HCT116 (cell line): Measurements from ENCODE around the gene AGAP1. TPM values are rescaled to one million over a fixed set of nuclear protein-coding genes. Genes with fewer than 3 reads are reported as not detected.

Experiments
- ATAC-seq: fragments of 200-7000 bp; cut with Tn5 transposase; 2 replicates; pipeline ENCODE4 v1.9.1; 2020; ENCODE audit warnings: mild to moderate bottlenecking, moderate library complexity
- BruUV-seq: library from RNA; stranded (reverse); fragments of 400-500 nt; replicated peaks from 2 replicates; lab custom pipeline; 2021; lab: Mats Ljungman, UMichigan
- CTCF ChIA-PET: fragments of 300-600 bp; sonication (Branson Sonifier 250); formaldehyde crosslinking; loops from one replicate; lab custom pipeline; 2021; ENCODE audit warnings: antibody characterized with exemption; lab: Charles Lee
- POLR2A ChIA-PET: fragments of 300-600, 350-600 bp; sonication (Branson Sonifier 250); formaldehyde crosslinking; loops from one replicate; lab custom pipeline; 2021; ENCODE audit warnings: antibody characterized with exemption; lab: Charles Lee
- RAD21 ChIA-PET, 2 experiments: fragments of 300-600 bp; sonication (Branson Sonifier 250); formaldehyde crosslinking; loops; one replicate each; lab custom pipeline; 2023; ENCODE audit warnings: low total read pairs in 2 of 2; ENCODE audit not compliant: uncharacterized antibody in 2 of 2, unreplicated experiment in 2 of 2, low non-redundant PET in 1 of 2; lab: Charles Lee
- DNase-seq: peaks from one replicate; pipeline ENCODE4 v3.0.0-alpha.2; 2010; ENCODE audit warnings: low read depth, low spot score
- H2AFZ ChIP-seq: fragments of 200-600 bp; shearing (Covaris generic), sonication (generic); 2 replicates; pipeline ENCODE4 v1.6.1; 2017; ENCODE audit warnings: low read depth, mixed run types, mixed read lengths, antibody characterized with exemption, low read length; ENCODE audit not compliant: poor library complexity, severe bottlenecking
- H3K27ac ChIP-seq: 2 replicates; pipeline ENCODE4 v1.5.1; 2012; ENCODE audit warnings: low read depth, low read length
- H3K27me3 ChIP-seq: fragments of 200-600 bp; sonication (generic); 2 replicates; pipeline ENCODE4 v1.6.1; 2016; ENCODE audit warnings: mixed run types, low read length, mixed read lengths; ENCODE audit not compliant: insufficient read depth
- H3K36me3 ChIP-seq, 2 experiments: fragments of 200-500 bp in 1 of 2; fragments of 200-600 bp in 1 of 2; sonication (Bioruptor generic) in 1 of 2; sonication (generic) in 1 of 2; 2 replicates each; pipeline versions ENCODE4 v1.5.1 to v1.6.1; 2014 to 2016; ENCODE audit warnings: low read length in 2 of 2, inconsistent platforms in 1 of 2, mixed read lengths in 1 of 2, mixed run types in 1 of 2; ENCODE audit not compliant: insufficient read depth in 2 of 2, control insufficient read depth in 1 of 2
- H3K4me1 ChIP-seq, 2 experiments: fragments of 200-600 bp in 1 of 2; sonication (generic) in 1 of 2; 2 replicates each; pipeline versions ENCODE4 v1.5.1 to v1.6.1; 2012 to 2017; ENCODE audit warnings: low read length in 2 of 2, inconsistent platforms in 1 of 2, mild to moderate bottlenecking in 1 of 2, mixed read lengths in 1 of 2, mixed run types in 1 of 2, moderate library complexity in 1 of 2; ENCODE audit not compliant: insufficient read depth in 2 of 2, control insufficient read depth in 1 of 2
- H3K4me2 ChIP-seq: fragments of 200-600 bp; sonication (generic); 2 replicates; pipeline ENCODE4 v1.6.1; 2017; ENCODE audit warnings: mixed run types, low read length, mixed read lengths
- H3K4me3 ChIP-seq, 2 experiments: fragments of 200-600 bp in 1 of 2; sonication (generic) in 1 of 2; replicated peaks in 1 of 2; 2 replicates each; pipeline ENCODE4 v1.5.1; 2011 to 2016; ENCODE audit warnings: low read length in 2 of 2, control low read depth in 1 of 2, low read depth in 1 of 2, mild to moderate bottlenecking in 1 of 2, mixed read lengths in 1 of 2, mixed run types in 1 of 2
- H3K79me2 ChIP-seq: fragments of 200-600 bp; sonication (generic); 2 replicates; pipeline ENCODE4 v1.6.1; 2017; ENCODE audit warnings: mild to moderate bottlenecking, mixed run types, low read length, moderate library complexity, mixed read lengths; ENCODE audit not compliant: insufficient read depth
- H3K9ac ChIP-seq: fragments of 200-600 bp; sonication (generic); 2 replicates; pipeline ENCODE4 v1.6.1; 2016; ENCODE audit warnings: low read length, mixed read lengths
- H3K9me2 ChIP-seq: fragments of 200-600 bp; sonication (generic), shearing (Covaris generic); 2 replicates; pipeline ENCODE4 v1.6.1; 2017; ENCODE audit warnings: mixed run types, mild to moderate bottlenecking, moderate library complexity; ENCODE audit not compliant: insufficient read depth
- H3K9me3 ChIP-seq, 2 experiments: fragments of 200-500 bp in 1 of 2; fragments of 200-600 bp in 1 of 2; sonication (Bioruptor generic) in 1 of 2; sonication (generic) in 1 of 2; 2 replicates each; pipeline ENCODE4 v1.6.1; 2014 to 2017; ENCODE audit warnings: low read length in 2 of 2, mixed read lengths in 2 of 2, inconsistent platforms in 1 of 2, low read depth in 1 of 2, mild to moderate bottlenecking in 1 of 2, mixed run types in 1 of 2, moderate library complexity in 1 of 2; ENCODE audit not compliant: control insufficient read depth in 1 of 2, insufficient read depth in 1 of 2
- H4K20me1 ChIP-seq: fragments of 200-600 bp; sonication (generic), shearing (Covaris generic); 2 replicates; pipeline ENCODE4 v1.6.1; 2017; ENCODE audit warnings: mixed run types, mild to moderate bottlenecking, moderate library complexity; ENCODE audit not compliant: insufficient read depth
- CBX3 ChIP-seq: IDR thresholded peaks from 2 replicates; pipeline ENCODE4 v1.6.1; 2012; ENCODE audit warnings: low read depth
- CTCF ChIP-seq, 3 experiments: fragments of 200-600 bp in 1 of 3; sonication (generic) in 1 of 3; IDR thresholded peaks in 2 of 3; conservative IDR thresholded peaks in 1 of 3; 2 replicates each; pipeline ENCODE4 v1.5.1; 2012 to 2017; ENCODE audit warnings: low read depth in 2 of 3, low read length in 2 of 3, antibody characterized with exemption in 1 of 3, borderline replicate concordance in 1 of 3, control low read depth in 1 of 3, mild to moderate bottlenecking in 1 of 3, mixed read lengths in 1 of 3, mixed run types in 1 of 3, moderate library complexity in 1 of 3; ENCODE audit not compliant: insufficient read depth in 1 of 3
- ELF1 ChIP-seq: IDR thresholded peaks from 2 replicates; pipeline ENCODE4 v1.6.1; 2012; ENCODE audit warnings: low read depth, borderline replicate concordance
- EZH2 ChIP-seq: fragments of 200-600 bp; sonication (generic); IDR thresholded peaks from 2 replicates; pipeline ENCODE4 v1.6.1; 2017; ENCODE audit warnings: antibody characterized with exemption, mixed run types
- EZH2phosphoT487 ChIP-seq: fragments of 200-600 bp; IDR thresholded peaks from 2 replicates; pipeline ENCODE4 v1.6.1; 2018; ENCODE audit warnings: antibody characterized with exemption, borderline replicate concordance
- JUND ChIP-seq: IDR thresholded peaks from 2 replicates; pipeline ENCODE4 v1.6.1; 2012
- POLR2AphosphoS5 ChIP-seq: IDR thresholded peaks from 2 replicates; pipeline ENCODE4 v1.6.1; 2011; ENCODE audit warnings: mild to moderate bottlenecking, low read depth, low read length, moderate library complexity
- RAD21 ChIP-seq: IDR thresholded peaks from 2 replicates; pipeline ENCODE4 v1.6.1; 2012; ENCODE audit warnings: low read depth, mild to moderate bottlenecking
- SIN3A ChIP-seq: IDR thresholded peaks from 2 replicates; pipeline ENCODE4 v1.6.1; 2012; ENCODE audit warnings: low read depth
- SP1 ChIP-seq: IDR thresholded peaks from 2 replicates; pipeline ENCODE4 v1.6.1; 2012; ENCODE audit warnings: low read depth
- SRF ChIP-seq: IDR thresholded peaks from 2 replicates; pipeline ENCODE4 v1.6.1; 2012; ENCODE audit warnings: low read depth
- TCF7L2 ChIP-seq: IDR thresholded peaks from 2 replicates; pipeline ENCODE4 v1.7.0; 2011; ENCODE audit warnings: borderline replicate concordance, inconsistent platforms; ENCODE audit not compliant: insufficient read depth, insufficient read length; ENCODE audit errors: extremely low read depth
- ZFX ChIP-seq: fragments of 450-650 bp; IDR thresholded peaks from 2 replicates; pipeline ENCODE4 v1.6.1; 2017
- ZNF274 ChIP-seq: fragments of 200-500 bp; sonication (Bioruptor generic); IDR thresholded peaks from 2 replicates; pipeline ENCODE4 v1.6.1; 2014; ENCODE audit warnings: mild to moderate bottlenecking, low read depth, low read length, inconsistent platforms
- intact Hi-C: fragments of 100-400 bp; cut with micrococcal nuclease; formaldehyde crosslinking; loops from 2 replicates; pipeline ENCODE4 v1.10.0; 2022
- total RNA-seq: library from RNA; stranded (reverse); gene quantifications from one replicate; pipeline ENCODE4 v1.2.1, GENCODE V29; 2021; ENCODE audit not compliant: unreplicated experiment
- TF ChIP-seq, protein P1 (sequence below): IDR thresholded peaks from 2 replicates; pipeline ENCODE4 v1.6.1; 2012

Gene AGAP1
- total RNA-seq, 1 experiment from 2014 or later, result 43.8 TPM

DNA sequence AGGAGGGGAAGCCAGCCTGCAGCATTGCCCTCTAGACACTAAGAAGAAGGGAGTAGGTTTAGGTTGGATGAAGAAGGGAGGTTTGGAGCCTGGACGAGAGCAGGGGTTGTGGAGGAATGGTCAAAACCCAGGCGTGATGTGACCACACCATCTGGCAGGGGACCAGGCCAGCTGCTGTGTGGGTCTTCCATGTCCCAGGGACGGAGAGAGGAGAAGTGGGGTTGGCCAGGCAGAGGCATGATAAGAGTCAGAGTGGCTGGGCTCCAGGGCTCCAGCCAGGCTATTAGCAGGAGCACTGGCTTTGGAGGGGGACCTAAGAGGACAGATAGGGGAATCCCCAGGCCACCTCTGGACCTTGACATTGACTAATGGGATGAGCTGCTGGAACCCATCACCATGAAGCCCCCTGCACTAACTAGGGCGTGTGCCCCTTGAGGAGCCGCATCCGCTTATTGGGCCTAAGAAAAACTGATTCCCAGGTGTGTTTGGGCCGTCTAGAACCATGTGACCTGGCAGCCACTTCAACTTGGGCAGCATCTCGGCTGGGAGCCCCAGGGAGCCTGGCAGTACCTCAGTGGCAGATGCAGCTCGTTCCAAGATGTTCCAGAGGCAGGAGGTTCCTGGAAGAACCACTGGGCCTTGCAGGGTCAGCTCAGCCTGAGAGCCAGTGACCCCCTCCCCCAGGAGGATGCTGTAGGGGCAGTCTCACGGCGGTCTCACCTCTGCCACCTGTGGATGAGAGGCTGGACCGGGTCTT is 235.1 kb downstream of the AGAP1 start:
- TF ChIP-seq EZH2phosphoT487 (no peak), ELF1 (no peak), TCF7L2 (no peak), JUND (no peak), EZH2 (no peak), SIN3A (no peak), SP1 (no peak)
- no peaks in the 10 kb centered on the region for H3K9me3 ChIP-seq
- no TSS peak for BruUV-seq
- no peaks in the 10 kb centered on the region for H3K9me2 ChIP-seq
- H3K79me2 ChIP-seq, result peaks cover 4% of the 10 kb centered on the region; the same call in 1 of the 2 replicates
- intact Hi-C loops, result no loop called here
- ChIA-PET POLR2A (no interaction called here), CTCF (no interaction called here), RAD21 (no interaction called here)
- no peaks in the 10 kb centered on the region for H3K27me3 ChIP-seq
- H4K20me1 ChIP-seq, result no peaks in the 10 kb centered on the region
- no peak overlapping the region for H3K9ac ChIP-seq
- no peaks in the 10 kb centered on the region for H3K4me1 ChIP-seq
- ATAC-seq (no peak), DNase-seq (no peak)
- no peak overlapping the region for H3K27ac ChIP-seq
- H3K36me3 ChIP-seq, result no peaks in the 10 kb centered on the region
- no peak overlapping the region for H2AFZ ChIP-seq
- H3K4me2 ChIP-seq, result no peak overlapping the region
- no peak overlapping the region for H3K4me3 ChIP-seq

DNA sequence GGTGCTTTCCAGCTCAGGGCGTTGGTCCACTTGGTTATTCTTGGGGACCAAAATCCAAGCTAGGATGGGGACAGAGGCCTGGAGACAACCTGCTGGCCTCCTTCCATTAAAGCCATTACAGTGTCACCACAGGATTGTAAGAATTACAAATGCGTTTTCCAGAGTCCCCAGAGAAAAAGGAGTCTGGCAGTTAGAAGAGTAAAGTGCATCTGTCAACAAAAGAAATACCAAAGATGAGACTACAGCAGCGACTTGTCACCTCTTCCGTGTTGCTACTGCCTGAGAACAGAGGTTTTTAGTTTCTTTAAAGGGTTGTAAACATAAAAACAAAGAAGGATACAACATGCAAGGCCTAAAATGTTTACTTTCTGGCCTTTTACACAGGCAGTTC is 235.7 kb downstream of the AGAP1 start:
- Histone ChIP-seq H3K4me2 (no peak overlapping the region), H3K9me2 (no peaks in the 10 kb centered on the region), H3K79me2 (0 out of 2 replicates have a peak, but pooled peaks cover 4% of the 10 kb centered on the region), H3K4me1 (no peaks in the 10 kb centered on the region), H3K27me3 (no peaks in the 10 kb centered on the region), H2AFZ (no peak overlapping the region), H3K9ac (no peak overlapping the region), H4K20me1 (no peaks in the 10 kb centered on the region), H3K4me3 (no peak overlapping the region), H3K27ac (no peak overlapping the region), H3K9me3 (no peaks in the 10 kb centered on the region), H3K36me3 (no peaks in the 10 kb centered on the region)
- intact Hi-C loops, result no loop called here
- ChIA-PET POLR2A (no interaction called here), RAD21 (no interaction called here), CTCF (no interaction called here)
- TF ChIP-seq ELF1, result no peak
- no peak for TF ChIP-seq SP1
- no peak for TF ChIP-seq CBX3
- TF ChIP-seq CTCF (IDR thresholded peaks at IDR 0.05 in 2 of 3, conservative IDR thresholded peaks at IDR 0.05 in 1 of 3; ENCODE audit: borderline replicate concordance in 1 of 3, insufficient read depth in 1 of 3, low read depth in 2 of 3, low read length in 2 of 3), result no peak
- TF ChIP-seq POLR2AphosphoS5, result no peak
- TF ChIP-seq ZNF274, result no peak
- TF ChIP-seq TCF7L2, result no peak
- TF ChIP-seq, protein P1, sequence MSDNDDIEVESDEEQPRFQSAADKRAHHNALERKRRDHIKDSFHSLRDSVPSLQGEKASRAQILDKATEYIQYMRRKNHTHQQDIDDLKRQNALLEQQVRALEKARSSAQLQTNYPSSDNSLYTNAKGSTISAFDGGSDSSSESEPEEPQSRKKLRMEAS, result no peak
- TF ChIP-seq SRF, result no peak
- TF ChIP-seq SIN3A, result no peak
- TF ChIP-seq ZFX, result no peak
- TF ChIP-seq EZH2, result no peak
- TF ChIP-seq EZH2phosphoT487, result no peak
- no peak for TF ChIP-seq RAD21
- no peak for TF ChIP-seq JUND
- DNase-seq (no peak), ATAC-seq (no peak)
- BruUV-seq, result no TSS peak
